Liver (tissue), 3 donors: Measurements from ENCODE around the gene BCAS4.

ENCODE experiments used
- EGR1 ChIP-seq, 2 donors: IDR thresholded peaks; 2 replicates each; pipeline ENCODE4 v1.6.1; 2016 to 2018; ENCODE audit warnings: antibody characterized with exemption in 2 of 2, low read depth in 2 of 2
- HNF4A ChIP-seq, 2 donors: conservative IDR thresholded peaks; 2 replicates each; pipeline ENCODE4 v1.6.1; 2016; ENCODE audit warnings: antibody characterized with exemption in 2 of 2, mild to moderate bottlenecking in 2 of 2
- HNF4G ChIP-seq: IDR thresholded peaks from 2 replicates; pipeline ENCODE4 v1.6.1; 2016; ENCODE audit warnings: antibody characterized with exemption
- JUND ChIP-seq, 2 donors: IDR thresholded peaks; 2 replicates each; pipeline ENCODE4 v1.6.1; 2016; ENCODE audit warnings: antibody characterized with exemption in 2 of 2
- MAX ChIP-seq: IDR thresholded peaks from 2 replicates; pipeline ENCODE4 v1.6.1; 2016; ENCODE audit warnings: antibody characterized with exemption
- RAD21 ChIP-seq, 2 donors: IDR thresholded peaks; 2 replicates each; pipeline ENCODE4 v1.6.1; 2016; ENCODE audit warnings: antibody characterized with exemption in 2 of 2, mild to moderate bottlenecking in 2 of 2
- RXRA ChIP-seq, 2 donors: IDR thresholded peaks; 2 replicates each; pipeline ENCODE4 v1.6.1; 2017 to 2018; ENCODE audit warnings: antibody characterized with exemption in 2 of 2, mild to moderate bottlenecking in 1 of 2
- SP1 ChIP-seq: IDR thresholded peaks from 2 replicates; pipeline ENCODE4 v1.6.1; 2018; ENCODE audit warnings: antibody characterized with exemption, mild to moderate bottlenecking
- TAF1 ChIP-seq: conservative IDR thresholded peaks from 2 replicates; pipeline ENCODE4 v1.6.1; 2016; ENCODE audit warnings: antibody characterized with exemption, mild to moderate bottlenecking
- YY1 ChIP-seq: IDR thresholded peaks from 2 replicates; pipeline ENCODE4 v1.6.1; 2016; ENCODE audit warnings: antibody characterized with exemption, mild to moderate bottlenecking
- TF ChIP-seq, protein P1 (sequence below): fragments of 150-350 bp; IDR thresholded peaks from 2 replicates; pipeline ENCODE4 v1.5.1; 2017; ENCODE audit warnings: improper control_type of control experiment, low read depth, low read length; ENCODE audit not compliant: missing input control
- TF ChIP-seq, protein P2 (sequence below): IDR thresholded peaks from 2 replicates; pipeline ENCODE4 v1.6.1; 2016; ENCODE audit warnings: antibody characterized with exemption
- TF ChIP-seq, protein P3 (sequence below): IDR thresholded peaks from 2 replicates; pipeline ENCODE4 v1.6.1; 2016; ENCODE audit warnings: antibody characterized with exemption, mild to moderate bottlenecking
- donor health status: healthy.
- donor health status: healthy.

DNA sequence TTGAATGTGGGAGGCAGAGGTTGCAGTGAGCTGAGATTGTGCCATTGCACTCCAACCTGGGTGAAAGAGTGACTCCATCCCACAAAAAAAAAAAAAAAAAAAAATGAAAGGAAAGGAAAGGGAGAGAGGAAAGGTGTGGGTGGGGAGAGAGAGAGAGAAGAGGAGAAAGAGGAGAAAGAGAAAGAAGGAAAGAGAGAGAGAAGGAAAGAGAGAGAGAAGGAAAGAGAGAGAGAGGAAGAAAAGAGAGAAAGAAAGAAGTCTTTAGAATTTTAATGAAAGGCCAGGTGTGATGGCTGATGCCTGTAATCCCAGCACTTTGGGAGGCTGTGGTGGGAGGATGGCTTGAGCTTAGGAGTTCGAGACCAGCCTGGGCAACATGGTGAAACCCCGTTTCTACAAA lies 7.7 kb upstream of the BCAS4 start:
- TF ChIP-seq, protein P1, sequence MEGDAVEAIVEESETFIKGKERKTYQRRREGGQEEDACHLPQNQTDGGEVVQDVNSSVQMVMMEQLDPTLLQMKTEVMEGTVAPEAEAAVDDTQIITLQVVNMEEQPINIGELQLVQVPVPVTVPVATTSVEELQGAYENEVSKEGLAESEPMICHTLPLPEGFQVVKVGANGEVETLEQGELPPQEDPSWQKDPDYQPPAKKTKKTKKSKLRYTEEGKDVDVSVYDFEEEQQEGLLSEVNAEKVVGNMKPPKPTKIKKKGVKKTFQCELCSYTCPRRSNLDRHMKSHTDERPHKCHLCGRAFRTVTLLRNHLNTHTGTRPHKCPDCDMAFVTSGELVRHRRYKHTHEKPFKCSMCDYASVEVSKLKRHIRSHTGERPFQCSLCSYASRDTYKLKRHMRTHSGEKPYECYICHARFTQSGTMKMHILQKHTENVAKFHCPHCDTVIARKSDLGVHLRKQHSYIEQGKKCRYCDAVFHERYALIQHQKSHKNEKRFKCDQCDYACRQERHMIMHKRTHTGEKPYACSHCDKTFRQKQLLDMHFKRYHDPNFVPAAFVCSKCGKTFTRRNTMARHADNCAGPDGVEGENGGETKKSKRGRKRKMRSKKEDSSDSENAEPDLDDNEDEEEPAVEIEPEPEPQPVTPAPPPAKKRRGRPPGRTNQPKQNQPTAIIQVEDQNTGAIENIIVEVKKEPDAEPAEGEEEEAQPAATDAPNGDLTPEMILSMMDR: no peak
- no peak for TF ChIP-seq TAF1
- no peak for TF ChIP-seq SP1
- TF ChIP-seq HNF4A (conservative IDR thresholded peaks at IDR 0.05): no peak
- TF ChIP-seq HNF4G: no peak
- TF ChIP-seq RAD21 (IDR thresholded peaks at IDR 0.05): no peak
- TF ChIP-seq RXRA (IDR thresholded peaks at IDR 0.05): no peak
- TF ChIP-seq MAX: no peak
- no peak for TF ChIP-seq YY1
- TF ChIP-seq, protein P2, sequence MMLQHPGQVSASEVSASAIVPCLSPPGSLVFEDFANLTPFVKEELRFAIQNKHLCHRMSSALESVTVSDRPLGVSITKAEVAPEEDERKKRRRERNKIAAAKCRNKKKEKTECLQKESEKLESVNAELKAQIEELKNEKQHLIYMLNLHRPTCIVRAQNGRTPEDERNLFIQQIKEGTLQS: no peak
- no peak for TF ChIP-seq JUND (IDR thresholded peaks at IDR 0.05)
- TF ChIP-seq, protein P3, sequence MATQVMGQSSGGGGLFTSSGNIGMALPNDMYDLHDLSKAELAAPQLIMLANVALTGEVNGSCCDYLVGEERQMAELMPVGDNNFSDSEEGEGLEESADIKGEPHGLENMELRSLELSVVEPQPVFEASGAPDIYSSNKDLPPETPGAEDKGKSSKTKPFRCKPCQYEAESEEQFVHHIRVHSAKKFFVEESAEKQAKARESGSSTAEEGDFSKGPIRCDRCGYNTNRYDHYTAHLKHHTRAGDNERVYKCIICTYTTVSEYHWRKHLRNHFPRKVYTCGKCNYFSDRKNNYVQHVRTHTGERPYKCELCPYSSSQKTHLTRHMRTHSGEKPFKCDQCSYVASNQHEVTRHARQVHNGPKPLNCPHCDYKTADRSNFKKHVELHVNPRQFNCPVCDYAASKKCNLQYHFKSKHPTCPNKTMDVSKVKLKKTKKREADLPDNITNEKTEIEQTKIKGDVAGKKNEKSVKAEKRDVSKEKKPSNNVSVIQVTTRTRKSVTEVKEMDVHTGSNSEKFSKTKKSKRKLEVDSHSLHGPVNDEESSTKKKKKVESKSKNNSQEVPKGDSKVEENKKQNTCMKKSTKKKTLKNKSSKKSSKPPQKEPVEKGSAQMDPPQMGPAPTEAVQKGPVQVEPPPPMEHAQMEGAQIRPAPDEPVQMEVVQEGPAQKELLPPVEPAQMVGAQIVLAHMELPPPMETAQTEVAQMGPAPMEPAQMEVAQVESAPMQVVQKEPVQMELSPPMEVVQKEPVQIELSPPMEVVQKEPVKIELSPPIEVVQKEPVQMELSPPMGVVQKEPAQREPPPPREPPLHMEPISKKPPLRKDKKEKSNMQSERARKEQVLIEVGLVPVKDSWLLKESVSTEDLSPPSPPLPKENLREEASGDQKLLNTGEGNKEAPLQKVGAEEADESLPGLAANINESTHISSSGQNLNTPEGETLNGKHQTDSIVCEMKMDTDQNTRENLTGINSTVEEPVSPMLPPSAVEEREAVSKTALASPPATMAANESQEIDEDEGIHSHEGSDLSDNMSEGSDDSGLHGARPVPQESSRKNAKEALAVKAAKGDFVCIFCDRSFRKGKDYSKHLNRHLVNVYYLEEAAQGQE: no peak
- TF ChIP-seq EGR1 (IDR thresholded peaks at IDR 0.05; ENCODE audit: low read depth in 2 of 2): no peak
